Stimulated activated naive CD8-positive, alpha-beta T cell treated with anti-CD3 and anti-CD28 coated beads, Interleukin-15, Interleukin-2, amounts not matched to agents 100 ng/mL and 50 ng/mL, for 24 hours (primary cell): ENCODE data around the gene MAP2K7.
"Not testable (repeated sequence)": the region's sequence is repeated elsewhere in the genome, so short reads cannot be mapped to it uniquely, and the experiment has no call there.

ENCODE experiments used
- H3K27ac Mint-ChIP-seq: one replicate; pipeline ENCODE4 v1.8.0; 2021; ENCODE audit warnings: mild to moderate bottlenecking, mixed read lengths
- H3K27me3 Mint-ChIP-seq: one replicate; pipeline ENCODE4 v1.8.0; 2021; ENCODE audit warnings: mixed read lengths
- H3K36me3 Mint-ChIP-seq: one replicate; pipeline ENCODE4 v1.8.0; 2021; ENCODE audit warnings: low read depth, mixed read lengths
- H3K4me1 Mint-ChIP-seq: one replicate; pipeline ENCODE4 v1.8.0; 2021; ENCODE audit warnings: low read depth, mixed read lengths
- H3K4me3 Mint-ChIP-seq: one replicate; pipeline ENCODE4 v1.8.0; 2021; ENCODE audit warnings: mild to moderate bottlenecking, mixed read lengths
- H3K9me3 Mint-ChIP-seq: one replicate; pipeline ENCODE4 v1.8.0; 2021; ENCODE audit warnings: mixed read lengths

The MAP2K7 gene

GRCh38 chr19:7915250-7916102 lies 11.8 kb downstream of the MAP2K7 start:
- H3K27ac Mint-ChIP-seq: no peak overlapping the region
- H3K36me3 Mint-ChIP-seq: peaks cover 15% of the 10 kb centered on the region

GRCh38 chr19:7916103-7916954 lies 12.7 kb downstream of the MAP2K7 start:
- Mint-ChIP-seq H3K36me3 (peaks cover 11% of the 10 kb centered on the region), H3K4me1 (peaks cover 34% of the 10 kb centered on the region), H3K4me3 (peak overlapping the region; percentile 52), H3K27me3 (peaks cover 33% of the 10 kb centered on the region), H3K27ac (no peak overlapping the region), H3K9me3 (no peaks in the 10 kb centered on the region)

More at GRCh38 chr19:7915250-7916102, 11.8 kb downstream of the MAP2K7 start:
- Mint-ChIP-seq H3K4me3 (peak overlapping the region; percentile 52), H3K27me3 (peaks cover 33% of the 10 kb centered on the region), H3K9me3 (no peaks in the 10 kb centered on the region), H3K4me1 (peaks cover 28% of the 10 kb centered on the region)

- Mint-ChIP-seq H3K4me1 (peaks cover 34% of the 10 kb centered on the region), H3K4me3 (peak overlapping the region; percentile 69), H3K9me3 (no peaks in the 10 kb centered on the region), H3K36me3 (peaks cover 8% of the 10 kb centered on the region), H3K27me3 (peaks cover 33% of the 10 kb centered on the region), H3K27ac (no peak overlapping the region)
Measured at GRCh38 chr19:7916955-7917266, 13.2 kb downstream of the MAP2K7 start.

- peaks cover 33% of the 10 kb centered on the region for H3K27me3 Mint-ChIP-seq
- H3K36me3 Mint-ChIP-seq: peaks cover 5% of the 10 kb centered on the region
- peak overlapping the region; percentile 69 for H3K4me3 Mint-ChIP-seq
- H3K27ac Mint-ChIP-seq: no peak overlapping the region
- H3K4me1 Mint-ChIP-seq: peaks cover 34% of the 10 kb centered on the region
- no peaks in the 10 kb centered on the region for H3K9me3 Mint-ChIP-seq
Measured at GRCh38 chr19:7917267-7918061, 13.8 kb downstream of the MAP2K7 start.

GRCh38 chr19:7918062-7918614 lies 14.5 kb downstream of the MAP2K7 start:
- Mint-ChIP-seq H3K27me3 (peaks cover 33% of the 10 kb centered on the region), H3K4me3 (peak overlapping the region; percentile 52), H3K4me1 (peaks cover 34% of the 10 kb centered on the region)
- H3K27ac Mint-ChIP-seq, H3K9me3 Mint-ChIP-seq, H3K36me3 Mint-ChIP-seq: not testable (repeated sequence)

- Mint-ChIP-seq H3K27me3 (peaks cover 33% of the 10 kb centered on the region), H3K27ac (no peak overlapping the region), H3K4me3 (peak overlapping the region; percentile 26), H3K36me3 (no peaks in the 10 kb centered on the region), H3K4me1 (peaks cover 34% of the 10 kb centered on the region), H3K9me3 (no peaks in the 10 kb centered on the region)
Measured at GRCh38 chr19:7918615-7919421, 15.1 kb downstream of the MAP2K7 start.

GRCh38 chr19:7919610-7920518 lies 16.2 kb downstream of the MAP2K7 start, which contains the start of gene SNAPC2:
Gene SNAPC2, plus strand, starts transcription at chr19:7920338. Its CDS starts 29 bp downstream, at chr19:7920367.
- peak within 1 kb of the TSS; percentile 84 for H3K4me3 Mint-ChIP-seq
- no peaks in the 10 kb centered on the region for H3K9me3 Mint-ChIP-seq
- H3K36me3 Mint-ChIP-seq: no peaks in the 10 kb centered on the region
- peaks cover 28% of the 10 kb centered on the region for H3K27me3 Mint-ChIP-seq
- peak within 1 kb of the TSS; percentile 89 for H3K27ac Mint-ChIP-seq
- H3K4me1 Mint-ChIP-seq: peaks cover 34% of the 10 kb centered on the region

GRCh38 chr19:7920519-7921301 lies 17.0 kb downstream of the MAP2K7 start:
- peaks cover 20% of the 10 kb centered on the region for H3K27me3 Mint-ChIP-seq
- no peaks in the 10 kb centered on the region for H3K9me3 Mint-ChIP-seq
- peak overlapping the region; percentile 84 for H3K4me3 Mint-ChIP-seq
- H3K4me1 Mint-ChIP-seq: peaks cover 34% of the 10 kb centered on the region
- no peaks in the 10 kb centered on the region for H3K36me3 Mint-ChIP-seq
- H3K27ac Mint-ChIP-seq: peak overlapping the region; percentile 89

GRCh38 chr19:7921302-7921966 lies 17.8 kb downstream of the MAP2K7 start:
- peak overlapping the region; percentile 84 for H3K4me3 Mint-ChIP-seq
- H3K9me3 Mint-ChIP-seq: no peaks in the 10 kb centered on the region
- H3K36me3 Mint-ChIP-seq: no peaks in the 10 kb centered on the region
- H3K27ac Mint-ChIP-seq: peak overlapping the region; percentile 89
- peaks cover 33% of the 10 kb centered on the region for H3K4me1 Mint-ChIP-seq
- peaks cover 17% of the 10 kb centered on the region for H3K27me3 Mint-ChIP-seq

GRCh38 chr19:7921967-7922835 lies 18.5 kb downstream of the MAP2K7 start:
- Mint-ChIP-seq H3K36me3 (no peaks in the 10 kb centered on the region), H3K4me1 (peaks cover 31% of the 10 kb centered on the region), H3K27me3 (peaks cover 13% of the 10 kb centered on the region), H3K4me3 (peak overlapping the region; percentile 21), H3K9me3 (no peaks in the 10 kb centered on the region), H3K27ac (no peak overlapping the region)

- Mint-ChIP-seq H3K27me3 (peaks cover 13% of the 10 kb centered on the region), H3K36me3 (no peaks in the 10 kb centered on the region), H3K27ac (no peak overlapping the region), H3K9me3 (no peaks in the 10 kb centered on the region), H3K4me3 (no peak overlapping the region), H3K4me1 (peaks cover 30% of the 10 kb centered on the region)
Measured at GRCh38 chr19:7922836-7923195, 19.1 kb downstream of the MAP2K7 start.
